22Rv1 (cell line): ENCODE data around the gene C12orf75.
A peak's percentile ranks its signal among the peaks of the same experiment; 100 is the strongest.
"Not testable (repeated sequence)": the region's sequence is repeated elsewhere in the genome, so short reads cannot be mapped to it uniquely, and the experiment has no call there.

Source experiments
- H3K27ac ChIP-seq: fragments of 450-650 bp; 2 replicates; pipeline ENCODE4 v1.5.1; 2017
- ZFX ChIP-seq: fragments of 450-650 bp; IDR thresholded peaks from 2 replicates; pipeline ENCODE4 v1.6.1; 2017; ENCODE audit warnings: antibody characterized with exemption, borderline replicate concordance
- TF ChIP-seq, protein P1 (sequence below): fragments of 450-650 bp; IDR thresholded peaks from 2 replicates; pipeline ENCODE4 v1.5.1; 2017; ENCODE audit warnings: mild to moderate bottlenecking

The C12orf75 gene

GRCh38 chr12:105321125-105321524 is 9.4 kb upstream of the C12orf75 start:
- no peak overlapping the region for H3K27ac ChIP-seq
- TF ChIP-seq, protein P1, sequence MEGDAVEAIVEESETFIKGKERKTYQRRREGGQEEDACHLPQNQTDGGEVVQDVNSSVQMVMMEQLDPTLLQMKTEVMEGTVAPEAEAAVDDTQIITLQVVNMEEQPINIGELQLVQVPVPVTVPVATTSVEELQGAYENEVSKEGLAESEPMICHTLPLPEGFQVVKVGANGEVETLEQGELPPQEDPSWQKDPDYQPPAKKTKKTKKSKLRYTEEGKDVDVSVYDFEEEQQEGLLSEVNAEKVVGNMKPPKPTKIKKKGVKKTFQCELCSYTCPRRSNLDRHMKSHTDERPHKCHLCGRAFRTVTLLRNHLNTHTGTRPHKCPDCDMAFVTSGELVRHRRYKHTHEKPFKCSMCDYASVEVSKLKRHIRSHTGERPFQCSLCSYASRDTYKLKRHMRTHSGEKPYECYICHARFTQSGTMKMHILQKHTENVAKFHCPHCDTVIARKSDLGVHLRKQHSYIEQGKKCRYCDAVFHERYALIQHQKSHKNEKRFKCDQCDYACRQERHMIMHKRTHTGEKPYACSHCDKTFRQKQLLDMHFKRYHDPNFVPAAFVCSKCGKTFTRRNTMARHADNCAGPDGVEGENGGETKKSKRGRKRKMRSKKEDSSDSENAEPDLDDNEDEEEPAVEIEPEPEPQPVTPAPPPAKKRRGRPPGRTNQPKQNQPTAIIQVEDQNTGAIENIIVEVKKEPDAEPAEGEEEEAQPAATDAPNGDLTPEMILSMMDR: peak; percentile 27; the same call in 1 of the 2 replicates
- no peak for TF ChIP-seq ZFX

GRCh38 chr12:105322070-105322469 is 8.4 kb upstream of the C12orf75 start:
- no peak overlapping the region for H3K27ac ChIP-seq
- TF ChIP-seq, protein P1: no peak
- TF ChIP-seq ZFX: no peak

- no peak overlapping the region for H3K27ac ChIP-seq
- TF ChIP-seq, protein P1: no peak
- no peak for TF ChIP-seq ZFX
Observed at GRCh38 chr12:105324704-105325103, 5.8 kb upstream of the C12orf75 start.

DNA sequence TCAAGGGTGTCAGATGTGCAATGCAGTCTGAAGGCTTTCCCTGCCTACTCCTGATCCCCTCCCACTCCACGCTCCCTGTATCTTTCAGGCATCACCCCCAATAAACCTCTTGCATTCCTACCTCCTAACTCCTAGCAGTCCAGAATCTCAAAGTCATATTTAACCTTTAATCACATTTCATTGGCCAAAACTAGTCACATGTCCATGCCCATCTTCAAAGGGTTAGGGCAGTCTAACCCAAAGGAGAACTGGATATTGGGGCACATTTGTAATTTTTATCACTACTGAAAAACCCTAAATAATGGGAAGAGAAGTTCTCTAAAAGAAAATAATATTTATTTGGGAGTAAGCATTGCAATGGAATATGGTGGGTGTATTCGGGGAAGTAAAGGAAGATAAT is 5.4 kb upstream of the C12orf75 start:
- TF ChIP-seq, protein P1: no peak
- no peak for TF ChIP-seq ZFX
- no peak overlapping the region for H3K27ac ChIP-seq

DNA sequence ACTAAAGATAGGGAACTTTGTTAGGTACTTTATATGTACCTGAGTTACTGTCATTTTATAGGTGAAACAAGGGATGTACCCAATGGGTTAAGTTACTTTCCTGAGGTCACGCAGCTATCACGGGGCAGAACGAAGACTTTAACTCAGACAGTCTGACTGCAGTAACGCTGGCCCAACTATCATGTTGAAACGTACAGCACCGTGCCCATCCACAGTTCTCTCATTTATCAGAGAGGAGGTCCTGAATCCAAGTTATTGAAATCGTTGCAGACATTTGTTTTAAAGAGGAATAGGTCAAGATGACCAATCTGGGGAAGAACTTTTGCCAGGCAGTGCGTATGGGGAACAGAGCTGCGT is 587 bp upstream of the C12orf75 start:
- H3K27ac ChIP-seq: peak overlapping the region; percentile 51; the same call in 1 of the 2 replicates
- no peak for TF ChIP-seq ZFX
- TF ChIP-seq, protein P1: no peak

- TF ChIP-seq, protein P1: peak; percentile 42
- TF ChIP-seq ZFX: no peak
- H3K27ac ChIP-seq: peak overlapping the region; percentile 51
Observed at GRCh38 chr12:105330931-105331804, 677 bp downstream of the C12orf75 start.

DNA sequence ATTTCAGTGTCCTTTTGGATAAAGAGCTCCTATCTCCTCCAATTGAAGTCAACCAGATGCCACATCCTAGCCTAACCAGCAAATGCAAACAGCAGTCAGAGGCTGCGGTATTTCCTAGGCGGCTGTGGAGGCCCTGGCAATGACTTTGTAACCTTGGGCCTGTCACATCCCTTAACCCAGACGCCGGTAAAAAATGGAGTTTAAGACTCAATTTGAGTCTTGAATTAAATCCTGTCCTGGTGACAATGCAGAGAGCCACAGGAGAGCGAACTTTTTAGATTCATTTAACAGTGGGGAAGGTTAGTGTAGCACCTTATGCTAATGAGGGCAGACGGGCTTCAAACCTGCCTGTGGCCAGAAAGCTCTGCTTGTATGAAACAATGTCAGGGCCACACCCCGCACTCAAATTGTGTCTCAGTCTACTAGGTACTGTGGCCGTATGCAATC is 1.3 kb downstream of the C12orf75 start:
- peak overlapping the region; percentile 51; the same call in 1 of the 2 replicates for H3K27ac ChIP-seq
- TF ChIP-seq, protein P1: no peak
- TF ChIP-seq ZFX: no peak

GRCh38 chr12:105332286-105332685 is 1.8 kb downstream of the C12orf75 start:
- H3K27ac ChIP-seq: not testable (repeated sequence)
